Neural cell (in vitro differentiated cells): Measurements from ENCODE around the gene MS4A3. TPM values are rescaled to one million over a fixed set of nuclear protein-coding genes. Genes with fewer than 3 reads are reported as not detected.
"Not testable (repeated sequence)": the region's sequence is repeated elsewhere in the genome, so short reads cannot be mapped to it uniquely, and the experiment has no call there.

Experiments
- H2AFZ ChIP-seq: fragments of 200-600, 300-800 bp; sonication (generic), shearing (Covaris generic); 2 replicates; pipeline ENCODE4 v1.6.0; 2014; ENCODE audit warnings: low read depth, mild to moderate bottlenecking, antibody characterized with exemption, low read length, moderate library complexity
- H3F3A ChIP-seq: fragments of 200-600 bp; shearing (Covaris generic); 2 replicates; pipeline ENCODE4 v1.6.1; 2016; ENCODE audit warnings: mild to moderate bottlenecking, moderate library complexity, mixed read lengths, antibody characterized with exemption, low read length; ENCODE audit not compliant: insufficient read depth, poor library complexity, severe bottlenecking
- H3K27ac ChIP-seq: fragments of 200-600, 300-800 bp; sonication (generic), shearing (Covaris generic); 2 replicates; pipeline ENCODE4 v1.5.1; 2014; ENCODE audit warnings: mild to moderate bottlenecking, low read length, moderate library complexity
- H3K27me3 ChIP-seq: fragments of 300-800, 200-600 bp; sonication (generic), shearing (Covaris generic); 2 replicates; pipeline ENCODE4 v1.6.0; 2014; ENCODE audit warnings: mild to moderate bottlenecking, low read depth, low read length, moderate library complexity; ENCODE audit not compliant: insufficient read depth
- H3K36me3 ChIP-seq: fragments of 300-800, 200-600 bp; sonication (generic), shearing (Covaris generic); 2 replicates; pipeline ENCODE4 v1.5.1; 2014; ENCODE audit warnings: mild to moderate bottlenecking, antibody characterized with exemption, low read length, moderate library complexity; ENCODE audit not compliant: insufficient read depth
- H3K4me2 ChIP-seq: fragments of 300-800, 200-600 bp; sonication (generic), shearing (Covaris generic); 2 replicates; pipeline ENCODE4 v1.6.0; 2014; ENCODE audit warnings: mild to moderate bottlenecking, low read length
- H3K4me3 ChIP-seq: fragments of 300-800, 200-600 bp; sonication (generic), shearing (Covaris generic); 2 replicates; pipeline ENCODE4 v1.5.1; 2014; ENCODE audit warnings: mild to moderate bottlenecking, low read length, moderate library complexity
- H3K79me2 ChIP-seq: fragments of 200-600 bp; shearing (Covaris generic); replicated peaks from 2 replicates; pipeline ENCODE4 v1.6.0; 2014; ENCODE audit warnings: mild to moderate bottlenecking, low read length, moderate library complexity; ENCODE audit not compliant: insufficient read depth
- H3K9ac ChIP-seq: fragments of 300-800, 200-600 bp; sonication (generic), shearing (Covaris generic); 2 replicates; pipeline ENCODE4 v1.6.1; 2016; ENCODE audit warnings: mild to moderate bottlenecking, low read length, mixed read lengths
- H3K9me2 ChIP-seq: fragments of 200-600 bp; shearing (Covaris generic); 2 replicates; pipeline ENCODE4 v1.6.1; 2016; ENCODE audit warnings: mild to moderate bottlenecking, low read length, mixed read lengths; ENCODE audit not compliant: insufficient read depth
- H3K9me3 ChIP-seq: fragments of 200-600, 300-800 bp; sonication (generic), shearing (Covaris generic); 2 replicates; pipeline ENCODE4 v1.6.1; 2016; ENCODE audit warnings: mild to moderate bottlenecking, mixed run types, low read length, moderate library complexity, mixed read lengths
- H4K20me1 ChIP-seq: fragments of 200-600 bp; shearing (Covaris generic); 2 replicates; pipeline ENCODE4 v1.6.1; 2016; ENCODE audit warnings: mild to moderate bottlenecking, mixed run types; ENCODE audit not compliant: insufficient read depth
- CTCF ChIP-seq: fragments of 450-650 bp; IDR thresholded peaks from 2 replicates; pipeline ENCODE4 v1.5.1; 2014; ENCODE audit warnings: antibody characterized with exemption, mild to moderate bottlenecking, moderate library complexity; ENCODE audit not compliant: poor library complexity, severe bottlenecking
- EP300 ChIP-seq: fragments of 450-650 bp; conservative IDR thresholded peaks from 2 replicates; pipeline ENCODE4 v1.6.1; 2014; ENCODE audit warnings: antibody characterized with exemption, mild to moderate bottlenecking, moderate library complexity; ENCODE audit not compliant: poor library complexity, severe bottlenecking
- EZH2 ChIP-seq: fragments of 200-600, 300-800 bp; shearing (Covaris generic), sonication (generic); IDR thresholded peaks from 2 replicates; pipeline ENCODE4 v1.6.1; 2014; ENCODE audit warnings: antibody characterized with exemption, low read length, borderline replicate concordance, mild to moderate bottlenecking; ENCODE audit not compliant: insufficient read depth, poor library complexity, severe bottlenecking
- MXI1 ChIP-seq: fragments of 450-650 bp; conservative IDR thresholded peaks from 2 replicates; pipeline ENCODE4 v1.6.1; 2014; ENCODE audit warnings: antibody characterized with exemption, mild to moderate bottlenecking; ENCODE audit not compliant: poor library complexity, severe bottlenecking
- POLR2AphosphoS5 ChIP-seq: IDR thresholded peaks from 2 replicates; pipeline ENCODE4 v1.6.1; 2012
- RAD21 ChIP-seq: fragments of 450-650 bp; conservative IDR thresholded peaks from 2 replicates; pipeline ENCODE4 v1.6.1; 2014; ENCODE audit warnings: antibody characterized with exemption, mild to moderate bottlenecking, moderate library complexity
- REST ChIP-seq: IDR thresholded peaks from 2 replicates; pipeline ENCODE4 v1.6.1; 2012; ENCODE audit warnings: borderline replicate concordance
- SMC3 ChIP-seq: fragments of 450-650 bp; conservative IDR thresholded peaks from 2 replicates; pipeline ENCODE4 v1.6.1; 2014; ENCODE audit warnings: antibody characterized with exemption, mild to moderate bottlenecking, moderate library complexity; ENCODE audit not compliant: poor library complexity
- TAF1 ChIP-seq: IDR thresholded peaks from 2 replicates; pipeline ENCODE4 v1.6.1; 2012; ENCODE audit warnings: low read depth
- polyA plus RNA-seq: library from polyadenylated mRNA; depleted of rRNA; stranded (reverse); fragments of >200 nt; gene quantifications from 2 replicates; pipeline ENCODE4 v1.2.3, GENCODE V29; 2014

Gene MS4A3
- polyA plus RNA-seq, 1 donor from 2014 or later = not detected

GRCh38 chr11:60040109-60040508, 16.4 kb upstream of the MS4A3 start, which contains the start of gene OOSP2:
Gene OOSP2 (plus strand): TSS chr11:60040409. CDS start chr11:60040460, 51 bp downstream.
- Histone ChIP-seq H3K27me3 (no peaks in the 10 kb centered on the region), H3K9ac (no peak within 1 kb of the TSS), H3K9me3 (no peaks in the 10 kb centered on the region), H3K4me3 (no peak within 1 kb of the TSS), H3K9me2 (no peaks in the 10 kb centered on the region), H3K4me2 (no peak within 1 kb of the TSS), H2AFZ (no peak within 1 kb of the TSS), H3K36me3 (no peaks in the 10 kb centered on the region), H4K20me1 (no peaks in the 10 kb centered on the region), H3K27ac (no peak within 1 kb of the TSS), H3K79me2 (no peaks in the 10 kb centered on the region), H3F3A (no peaks in the 10 kb centered on the region)
- TF ChIP-seq POLR2AphosphoS5 = no peak
- TF ChIP-seq EZH2 = no peak
- no peak for TF ChIP-seq MXI1
- TF ChIP-seq RAD21 = no peak
- TF ChIP-seq EP300 = no peak
- TF ChIP-seq REST = no peak
- no peak for TF ChIP-seq SMC3
- TF ChIP-seq CTCF = no peak
- no peak for TF ChIP-seq TAF1

- H3K9me2 ChIP-seq, H3K4me3 ChIP-seq, H3K9ac ChIP-seq, H3F3A ChIP-seq, H3K27me3 ChIP-seq, H2AFZ ChIP-seq, H3K36me3 ChIP-seq, H4K20me1 ChIP-seq, H3K79me2 ChIP-seq, H3K4me2 ChIP-seq, H3K9me3 ChIP-seq, H3K27ac ChIP-seq: not testable (repeated sequence)
Measured at GRCh38 chr11:60050422-60050821, 6.0 kb upstream of the MS4A3 start.

- H3K79me2 ChIP-seq, H3K9me2 ChIP-seq, H4K20me1 ChIP-seq, H3K27ac ChIP-seq, H3K4me2 ChIP-seq, H3K36me3 ChIP-seq, H3K9me3 ChIP-seq, H3F3A ChIP-seq, H2AFZ ChIP-seq, H3K27me3 ChIP-seq, H3K9ac ChIP-seq, H3K4me3 ChIP-seq: not testable (repeated sequence)
Measured at GRCh38 chr11:60050839-60051238, 5.6 kb upstream of the MS4A3 start.
